Endodermal cell (in vitro differentiated cells): ENCODE data around the gene ENPEP. TPM values are rescaled to one million over a fixed set of nuclear protein-coding genes. Genes with fewer than 3 reads are reported as not detected.

Source experiments
- DNase-seq: peaks from one replicate; pipeline ENCODE4 v3.0.0-alpha.2; 2017
- H3K27ac ChIP-seq: 2 replicates; pipeline ENCODE4 v1.5.1; 2013; ENCODE audit warnings: mild to moderate bottlenecking, low read depth, low read length, moderate library complexity
- H3K27me3 ChIP-seq: 2 replicates; pipeline ENCODE4 v1.6.1; 2013; ENCODE audit warnings: mild to moderate bottlenecking, low read length, moderate library complexity; ENCODE audit not compliant: insufficient read depth, control insufficient read depth, poor library complexity, severe bottlenecking
- H3K36me3 ChIP-seq: 2 replicates; pipeline ENCODE4 v1.7.0; 2013; ENCODE audit warnings: mild to moderate bottlenecking, low read length, moderate library complexity; ENCODE audit not compliant: control insufficient read depth, insufficient read depth
- H3K4me1 ChIP-seq: one replicate; pipeline ENCODE4 v1.7.0; 2013; ENCODE audit warnings: low read length; ENCODE audit not compliant: control insufficient read depth, insufficient read depth
- H3K4me3 ChIP-seq: 2 replicates; pipeline ENCODE4 v1.5.1; 2013; ENCODE audit warnings: mild to moderate bottlenecking, low read length, moderate library complexity
- H3K9ac ChIP-seq: 2 replicates; pipeline ENCODE4 v1.6.1; 2013; ENCODE audit warnings: mild to moderate bottlenecking, low read length, moderate library complexity; ENCODE audit not compliant: poor library complexity, severe bottlenecking; ENCODE audit errors: extremely low read depth
- H3K9me3 ChIP-seq: 2 replicates; pipeline ENCODE4 v1.6.1; 2013; ENCODE audit warnings: mild to moderate bottlenecking, low read length, moderate library complexity; ENCODE audit not compliant: control insufficient read depth
- H3K27ac Mint-ChIP-seq: 2 replicates; pipeline ENCODE4 v1.8.0; 2020; ENCODE audit warnings: mixed read lengths
- H3K27me3 Mint-ChIP-seq: 2 replicates; pipeline ENCODE4 v1.8.0; 2021; ENCODE audit warnings: mild to moderate bottlenecking, mixed read lengths; ENCODE audit not compliant: insufficient read depth
- H3K36me3 Mint-ChIP-seq: 2 replicates; pipeline ENCODE4 v1.8.0; 2020; ENCODE audit warnings: low read depth, mixed read lengths
- H3K4me1 Mint-ChIP-seq: 2 replicates; pipeline ENCODE4 v1.8.0; 2020; ENCODE audit warnings: mixed read lengths
- H3K4me3 Mint-ChIP-seq: 2 replicates; pipeline ENCODE4 v1.8.0; 2020; ENCODE audit warnings: mild to moderate bottlenecking, moderate library complexity, mixed read lengths
- H3K9me3 Mint-ChIP-seq: 2 replicates; pipeline ENCODE4 v1.8.0; 2020; ENCODE audit warnings: mild to moderate bottlenecking, mixed read lengths
- WGBS, 2 experiments: methylation state at CpG; one replicate each; pipeline versions ENCODE4 v1.1.5 to v1.1.7; 2013; ENCODE audit warnings: missing lambda C conversion rate in 2 of 2, mixed read lengths in 1 of 2; ENCODE audit not compliant: insufficient coverage in 1 of 2, insufficient read length in 1 of 2; 5-methylcytosine and 5-hydroxymethylcytosine counted together
- total RNA-seq, 2 donors: library from RNA; stranded (reverse); fragmentation: NEBNext Ultra II Directional in 1 of 2; extraction: Animal tissue kit (Norgen Biotek cat#: 25700) in 1 of 2; gene quantifications; 2 replicates in 1 of 2; 3 replicates in 1 of 2; pipeline ENCODE4 v1.2.1, GENCODE V29; 2021
- TF ChIP-seq, protein P1 (sequence below): fragments of 200-600 bp; sonication (generic); conservative IDR thresholded peaks from 2 replicates; pipeline ENCODE4 v1.5.0; 2021; ENCODE audit warnings: antibody characterized with exemption, mild to moderate bottlenecking

The ENPEP gene
- total RNA-seq, 2 donors from 2014 or later: 4.6 to 9.4 TPM

GRCh38 chr4:110532901-110533589 is 57.1 kb downstream of the ENPEP start:
- Mint-ChIP-seq H3K36me3 (no peaks in the 10 kb centered on the region), H3K27ac (no peak overlapping the region), H3K4me1 (peaks cover 16% of the 10 kb centered on the region), H3K27me3 (no peaks in the 10 kb centered on the region), H3K9me3 (peaks cover 7% of the 10 kb centered on the region), H3K4me3 (no peak overlapping the region)
- H3K36me3 ChIP-seq: no peaks in the 10 kb centered on the region
- no peak overlapping the region for H3K4me3 ChIP-seq
- TF ChIP-seq, protein P1, sequence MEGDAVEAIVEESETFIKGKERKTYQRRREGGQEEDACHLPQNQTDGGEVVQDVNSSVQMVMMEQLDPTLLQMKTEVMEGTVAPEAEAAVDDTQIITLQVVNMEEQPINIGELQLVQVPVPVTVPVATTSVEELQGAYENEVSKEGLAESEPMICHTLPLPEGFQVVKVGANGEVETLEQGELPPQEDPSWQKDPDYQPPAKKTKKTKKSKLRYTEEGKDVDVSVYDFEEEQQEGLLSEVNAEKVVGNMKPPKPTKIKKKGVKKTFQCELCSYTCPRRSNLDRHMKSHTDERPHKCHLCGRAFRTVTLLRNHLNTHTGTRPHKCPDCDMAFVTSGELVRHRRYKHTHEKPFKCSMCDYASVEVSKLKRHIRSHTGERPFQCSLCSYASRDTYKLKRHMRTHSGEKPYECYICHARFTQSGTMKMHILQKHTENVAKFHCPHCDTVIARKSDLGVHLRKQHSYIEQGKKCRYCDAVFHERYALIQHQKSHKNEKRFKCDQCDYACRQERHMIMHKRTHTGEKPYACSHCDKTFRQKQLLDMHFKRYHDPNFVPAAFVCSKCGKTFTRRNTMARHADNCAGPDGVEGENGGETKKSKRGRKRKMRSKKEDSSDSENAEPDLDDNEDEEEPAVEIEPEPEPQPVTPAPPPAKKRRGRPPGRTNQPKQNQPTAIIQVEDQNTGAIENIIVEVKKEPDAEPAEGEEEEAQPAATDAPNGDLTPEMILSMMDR: no peak
- H3K27me3 ChIP-seq: no peaks in the 10 kb centered on the region
- H3K9me3 ChIP-seq: peaks cover 18% of the 10 kb centered on the region
- no peak for DNase-seq
- peaks cover 4% of the 10 kb centered on the region for H3K4me1 ChIP-seq
- H3K9ac ChIP-seq: no peak overlapping the region
- no peak overlapping the region for H3K27ac ChIP-seq
- 92% methylated on average over 4 of the region's 4 CpGs; no CpG with 5 or more reads in 1 of the 2 experiments for WGBS, 2 experiments

DNA sequence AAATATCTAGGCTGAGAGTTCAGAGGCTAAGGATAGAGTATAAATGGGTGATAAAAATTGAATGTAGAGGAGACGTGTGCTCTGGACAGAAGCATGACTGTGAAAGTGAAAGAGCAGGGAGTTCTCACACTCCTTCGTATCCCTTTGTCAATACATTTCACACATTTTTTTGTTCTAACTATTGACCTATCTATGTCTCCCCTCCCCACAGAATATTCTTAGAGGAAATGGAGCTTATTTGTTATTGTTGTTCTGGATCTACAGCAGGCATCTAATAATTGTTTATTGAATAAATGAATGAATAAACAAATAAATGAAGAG is 57.6 kb downstream of the ENPEP start:
- Histone ChIP-seq H3K9me3 (peaks cover 23% of the 10 kb centered on the region), H3K27ac (no peak overlapping the region), H3K4me3 (no peak overlapping the region), H3K36me3 (no peaks in the 10 kb centered on the region), H3K9ac (no peak overlapping the region), H3K27me3 (no peaks in the 10 kb centered on the region), H3K4me1 (peaks cover 4% of the 10 kb centered on the region)
- TF ChIP-seq, protein P1: no peak
- Mint-ChIP-seq H3K27ac (no peak overlapping the region), H3K27me3 (no peaks in the 10 kb centered on the region), H3K4me3 (no peak overlapping the region), H3K4me1 (peaks cover 16% of the 10 kb centered on the region), H3K9me3 (peaks cover 10% of the 10 kb centered on the region), H3K36me3 (peaks cover 3% of the 10 kb centered on the region)
- DNase-seq: no peak
- 75% methylated on average over 1 of the region's 2 CpGs; no CpG with 5 or more reads in 1 of the 2 experiments for whole genome bisulfite sequencing, 2 experiments

DNA sequence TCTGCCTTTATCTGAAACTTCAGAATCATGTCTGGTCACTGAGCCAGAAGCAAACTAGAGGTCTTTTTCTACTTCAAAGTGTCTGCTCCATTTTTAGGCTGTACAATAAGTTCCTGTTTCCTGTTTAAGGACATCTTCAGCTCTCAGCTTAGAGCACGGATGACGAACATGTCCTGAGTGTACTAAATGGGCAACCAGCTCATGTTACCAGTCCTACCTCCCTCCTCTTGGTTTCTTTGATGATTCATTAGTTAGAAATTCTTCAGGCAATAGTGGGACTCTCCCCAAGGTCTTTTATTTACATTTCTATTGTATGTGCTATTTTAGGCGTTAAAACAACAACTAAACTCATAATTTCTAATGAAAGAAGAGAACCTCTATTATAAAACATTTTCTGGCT is 58.0 kb downstream of the ENPEP start:
- no peak overlapping the region for H3K27ac Mint-ChIP-seq
- Histone ChIP-seq H3K4me1 (peaks cover 4% of the 10 kb centered on the region), H3K4me3 (no peak overlapping the region), H3K36me3 (no peaks in the 10 kb centered on the region), H3K27ac (no peak overlapping the region), H3K9me3 (peaks cover 27% of the 10 kb centered on the region), H3K9ac (no peak overlapping the region), H3K27me3 (no peaks in the 10 kb centered on the region)
- DNase-seq: no peak
- 59 to 69% methylated on average over 3 of the region's 3 CpGs for WGBS, 2 experiments
- H3K36me3 Mint-ChIP-seq: peaks cover 5% of the 10 kb centered on the region
- H3K27me3 Mint-ChIP-seq: no peaks in the 10 kb centered on the region
- TF ChIP-seq, protein P1: no peak
- peaks cover 10% of the 10 kb centered on the region for H3K9me3 Mint-ChIP-seq
- peaks cover 16% of the 10 kb centered on the region for H3K4me1 Mint-ChIP-seq
- no peak overlapping the region for H3K4me3 Mint-ChIP-seq
